AG10803 (cell line): ENCODE results near the gene ALDH1B1.

Source experiments
- DNase-seq: peaks from one replicate; pipeline ENCODE4 v3.0.0; 2010; ENCODE audit warnings: low read depth
- H3K4me3 ChIP-seq: 2 replicates; pipeline ENCODE4 v1.5.1; 2011; ENCODE audit warnings: mild to moderate bottlenecking, low read length, control low read depth
- CTCF ChIP-seq: conservative IDR thresholded peaks from 2 replicates; pipeline ENCODE4 v1.5.1; 2011; ENCODE audit warnings: mild to moderate bottlenecking, low read length, control low read depth, inconsistent platforms

Gene ALDH1B1

GRCh38 chr9:38362852-38363588 lies 29.5 kb upstream of the ALDH1B1 start:
- peak; percentile 87 for DNase-seq
- TF ChIP-seq CTCF, result peak; percentile 87
- peak overlapping the region; percentile 35 for H3K4me3 ChIP-seq

- no peak for DNase-seq
- H3K4me3 ChIP-seq, result no peak overlapping the region
- no peak for TF ChIP-seq CTCF
Measured at GRCh38 chr9:38363589-38363925, 28.9 kb upstream of the ALDH1B1 start.

GRCh38 chr9:38367898-38368297 lies 24.6 kb upstream of the ALDH1B1 start:
- TF ChIP-seq CTCF, result no peak
- DNase-seq, result no peak
- no peak overlapping the region for H3K4me3 ChIP-seq

GRCh38 chr9:38368731-38369130 lies 23.8 kb upstream of the ALDH1B1 start:
- no peak overlapping the region for H3K4me3 ChIP-seq
- no peak for DNase-seq
- no peak for TF ChIP-seq CTCF

GRCh38 chr9:38370176-38370575 lies 22.3 kb upstream of the ALDH1B1 start:
- TF ChIP-seq CTCF, result no peak
- no peak for DNase-seq
- H3K4me3 ChIP-seq, result no peak overlapping the region

- DNase-seq, result peak; percentile 52
- H3K4me3 ChIP-seq, result no peak overlapping the region
- TF ChIP-seq CTCF, result peak; percentile 50
Measured at GRCh38 chr9:38371495-38371894, 21.0 kb upstream of the ALDH1B1 start.

- no peak overlapping the region for H3K4me3 ChIP-seq
- no peak for DNase-seq
- TF ChIP-seq CTCF, result no peak
Measured at GRCh38 chr9:38372762-38373619, 19.5 kb upstream of the ALDH1B1 start.
